Measurements from ENCODE around the gene C1orf159.

- TF ChIP-seq CTCF (IDR thresholded peaks at IDR 0.05) (no peak), POLR2A (IDR thresholded peaks at IDR 0.05) (no peak)
Observed at GRCh38 chr1:1165485-1165884, 49.6 kb upstream of the C1orf159 start.

Measured in esophagus squamous epithelium (tissue), 4 donors.